ENCODE measurements around the gene SRGAP2C.
A peak's percentile ranks its signal among the peaks of the same experiment; 100 is the strongest.
"Not testable (repeated sequence)": the region's sequence is repeated elsewhere in the genome, so short reads cannot be mapped to it uniquely, and the experiment has no call there.

The SRGAP2C gene

DNA sequence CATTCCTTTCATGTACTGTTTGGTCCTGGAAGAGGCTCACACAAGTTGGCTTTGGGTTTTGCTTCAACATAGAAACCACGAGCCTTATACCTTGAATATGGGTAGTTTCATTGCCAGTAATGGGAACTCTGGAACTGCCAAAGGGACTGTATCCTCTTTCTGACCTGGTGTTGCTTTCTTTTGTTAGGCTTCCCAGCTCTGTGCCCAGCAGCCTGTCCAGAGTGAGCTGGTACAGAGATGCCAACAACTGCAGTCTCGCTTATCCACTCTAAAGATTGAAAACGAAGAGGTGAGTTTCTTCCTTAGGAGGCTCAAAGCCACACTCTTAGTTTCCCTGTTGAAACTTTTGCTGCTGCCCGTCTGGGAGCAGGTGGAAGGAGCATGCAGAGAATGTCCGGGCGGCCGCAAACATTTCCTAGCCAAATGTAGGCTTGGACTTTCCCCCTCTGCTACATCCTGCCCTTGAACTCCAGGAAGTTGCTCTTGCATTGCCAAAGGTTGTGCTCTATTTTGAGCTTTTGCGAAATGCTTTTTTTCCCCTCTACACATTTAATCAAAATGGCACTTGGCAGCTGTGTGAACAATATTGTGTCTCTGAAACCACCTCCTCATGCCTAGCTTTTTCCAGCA is 201.7 kb downstream of the SRGAP2C start:
- not testable (repeated sequence) for DNase-seq

DNA sequence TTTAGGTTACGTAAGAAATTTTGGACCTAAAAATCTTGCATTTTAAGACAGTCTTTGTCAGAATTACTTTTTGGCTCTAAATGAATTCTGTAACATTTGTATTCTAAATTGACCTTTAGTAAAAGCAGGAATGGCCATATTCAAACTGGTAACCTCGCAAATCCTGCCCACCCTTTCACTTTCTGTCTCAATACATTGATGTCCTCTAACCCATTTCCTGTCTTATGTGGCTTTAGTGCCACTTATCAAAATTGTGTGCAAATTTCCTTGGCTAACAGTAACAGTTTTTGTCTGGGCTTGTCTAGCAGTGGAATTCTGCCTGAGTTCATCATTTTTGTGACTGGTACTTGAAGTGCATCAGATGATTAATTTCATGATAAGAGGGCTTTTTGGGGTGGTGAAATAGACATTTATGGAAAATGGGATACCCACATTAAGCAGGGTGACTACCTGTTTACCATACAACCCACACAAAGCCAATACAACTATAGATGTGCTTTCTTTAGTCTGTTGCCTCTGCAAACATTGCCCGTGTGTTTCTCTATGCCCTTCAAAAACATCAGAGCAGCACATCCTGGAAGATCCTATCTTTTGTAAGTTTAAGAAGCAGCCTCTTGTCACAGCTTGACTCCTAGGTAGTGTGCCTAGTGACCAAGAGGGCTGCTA is 205.3 kb downstream of the SRGAP2C start:
- not testable (repeated sequence) for DNase-seq

DNA sequence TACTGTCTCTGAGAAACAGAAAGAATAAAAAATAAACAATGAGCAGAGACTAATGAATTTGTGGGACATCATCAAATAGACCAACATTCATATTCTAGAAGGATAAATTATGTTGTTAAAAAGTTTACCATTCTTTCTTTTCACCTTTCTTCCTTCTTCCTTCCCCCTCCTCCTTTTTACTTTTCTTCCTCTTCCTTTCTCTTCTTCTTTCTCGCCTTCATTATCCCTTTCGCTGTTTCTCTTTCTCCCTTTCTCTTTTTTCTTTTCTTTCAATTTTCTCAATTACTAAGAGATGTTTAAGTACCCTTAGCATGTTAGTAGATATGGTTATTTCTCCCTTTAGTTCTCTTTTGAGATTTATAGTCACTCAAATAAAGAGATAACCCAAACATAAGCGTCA is 207.4 kb downstream of the SRGAP2C start:
- not testable (repeated sequence) for DNase-seq

DNA sequence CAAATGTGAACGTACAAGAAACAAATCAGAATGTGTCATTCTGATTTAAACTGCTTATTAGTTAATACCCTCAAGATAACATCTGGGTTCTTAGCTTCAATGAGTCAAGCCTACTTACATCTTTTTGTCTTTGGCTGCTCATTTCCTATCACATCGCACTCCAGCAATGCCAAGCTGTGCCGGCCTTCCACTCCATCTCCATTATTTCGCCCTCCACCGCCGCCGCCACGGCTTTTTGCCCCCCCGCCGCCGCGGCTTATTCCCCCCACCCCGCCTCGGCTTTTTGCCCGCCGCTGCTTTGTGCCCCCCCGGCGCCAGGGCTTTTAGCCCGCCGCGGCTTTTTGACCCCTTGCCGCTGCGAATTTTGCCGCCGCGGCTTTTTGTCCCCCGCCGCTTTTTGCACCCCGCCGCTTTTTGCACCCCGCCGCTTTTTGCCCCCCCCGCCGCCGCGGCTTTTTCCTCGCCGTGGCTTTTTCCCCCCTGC is 211.0 kb downstream of the SRGAP2C start:
- DNase-seq = peak; percentile 56

DNA sequence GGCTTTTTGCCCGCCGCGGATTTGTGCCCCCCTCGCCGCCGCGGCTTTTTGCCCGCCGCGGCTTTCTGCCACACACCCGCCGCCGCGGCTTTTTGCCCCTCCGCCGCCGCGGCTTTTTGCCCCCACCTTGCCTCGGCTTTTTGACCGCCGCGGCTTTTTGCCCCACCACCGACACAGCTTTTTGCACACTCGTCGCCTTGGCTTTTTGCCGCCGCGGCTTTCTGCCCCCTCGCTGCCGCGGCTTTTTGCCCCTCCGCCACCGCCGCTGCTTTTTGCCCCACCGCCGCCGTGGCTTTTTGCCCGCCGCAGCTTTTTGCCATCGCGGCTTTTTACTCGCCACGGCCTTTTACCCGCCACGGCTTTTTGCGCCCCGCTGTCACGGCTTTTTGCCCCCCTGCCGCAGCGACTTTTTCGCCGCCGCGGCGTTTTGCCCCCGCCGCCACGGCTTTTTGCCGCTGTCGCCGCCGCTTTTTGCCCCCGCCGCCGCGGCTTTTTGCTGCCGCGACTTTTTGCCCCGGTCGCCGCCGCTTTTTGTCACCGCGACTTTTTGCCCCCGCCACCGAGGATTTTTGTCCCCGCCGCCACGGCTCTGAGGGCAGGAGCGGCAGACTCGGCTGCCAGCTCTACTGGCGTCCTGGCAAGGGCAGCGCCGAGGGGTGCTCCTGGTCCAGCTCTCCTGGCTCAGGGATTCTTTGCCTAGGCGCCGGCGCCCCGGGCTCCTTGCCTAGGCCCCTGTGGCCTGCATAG is 211.7 kb downstream of the SRGAP2C start:
- DNase-seq = peak; percentile 67

DNA sequence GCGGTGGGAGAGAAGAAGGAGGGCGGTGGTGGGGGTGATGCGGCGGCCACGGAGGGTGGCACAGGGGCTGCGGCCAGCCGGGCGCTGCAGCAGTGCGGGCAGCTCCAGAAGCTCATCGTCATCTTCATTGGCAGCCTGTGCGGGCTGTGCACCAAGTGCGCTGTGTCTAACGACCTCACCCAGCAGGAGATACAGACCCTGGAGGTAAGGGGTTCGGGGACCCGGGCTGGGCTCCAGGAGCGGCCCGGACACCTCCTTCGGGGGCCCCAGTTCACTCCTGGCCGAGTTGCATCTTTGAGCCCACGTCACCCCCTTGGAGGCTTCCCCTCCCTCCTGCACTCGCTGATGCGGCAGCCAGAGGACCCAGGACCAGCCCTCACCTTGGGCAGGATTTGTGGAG is 212.3 kb downstream of the SRGAP2C start:
- DNase-seq = not testable (repeated sequence)

DNA sequence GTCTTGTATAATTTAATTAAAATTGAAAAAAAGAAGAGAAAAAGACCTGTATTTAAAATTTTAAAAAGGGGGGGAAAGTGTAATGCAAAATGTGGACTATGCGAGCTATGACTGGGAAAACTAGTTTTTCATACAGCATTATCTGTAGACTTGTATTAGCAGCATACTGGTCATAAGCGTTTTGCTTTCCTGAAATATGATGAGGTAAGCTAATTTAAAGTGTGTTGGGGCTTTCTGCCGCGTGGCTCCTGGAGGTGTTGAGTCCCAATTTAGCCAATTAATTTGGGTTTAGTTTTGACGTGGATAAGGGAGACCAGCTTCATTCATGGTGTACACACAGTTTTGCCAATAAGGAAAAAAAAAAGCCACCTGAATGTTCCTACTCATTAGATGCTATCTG is 214.4 kb downstream of the SRGAP2C start:
- not testable (repeated sequence) for DNase-seq

DNA sequence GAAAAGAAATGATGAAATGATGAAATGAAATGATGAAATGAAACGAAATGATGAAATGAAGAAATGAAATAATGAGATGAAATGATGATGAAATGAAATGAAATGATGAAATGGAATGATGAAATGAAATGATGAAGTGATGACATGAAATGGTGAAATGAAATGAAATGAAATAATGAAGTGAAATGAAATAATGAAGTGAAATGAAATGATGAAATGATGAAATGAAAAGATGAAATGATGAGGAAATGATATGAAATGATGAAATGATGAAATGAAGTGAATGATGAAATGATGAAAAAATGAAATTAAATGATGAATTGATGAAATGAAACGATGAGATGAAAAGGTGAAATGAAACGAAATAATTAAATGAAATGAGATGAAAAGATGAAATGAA is 215.3 kb downstream of the SRGAP2C start:
- DNase-seq = not testable (repeated sequence)

DNA sequence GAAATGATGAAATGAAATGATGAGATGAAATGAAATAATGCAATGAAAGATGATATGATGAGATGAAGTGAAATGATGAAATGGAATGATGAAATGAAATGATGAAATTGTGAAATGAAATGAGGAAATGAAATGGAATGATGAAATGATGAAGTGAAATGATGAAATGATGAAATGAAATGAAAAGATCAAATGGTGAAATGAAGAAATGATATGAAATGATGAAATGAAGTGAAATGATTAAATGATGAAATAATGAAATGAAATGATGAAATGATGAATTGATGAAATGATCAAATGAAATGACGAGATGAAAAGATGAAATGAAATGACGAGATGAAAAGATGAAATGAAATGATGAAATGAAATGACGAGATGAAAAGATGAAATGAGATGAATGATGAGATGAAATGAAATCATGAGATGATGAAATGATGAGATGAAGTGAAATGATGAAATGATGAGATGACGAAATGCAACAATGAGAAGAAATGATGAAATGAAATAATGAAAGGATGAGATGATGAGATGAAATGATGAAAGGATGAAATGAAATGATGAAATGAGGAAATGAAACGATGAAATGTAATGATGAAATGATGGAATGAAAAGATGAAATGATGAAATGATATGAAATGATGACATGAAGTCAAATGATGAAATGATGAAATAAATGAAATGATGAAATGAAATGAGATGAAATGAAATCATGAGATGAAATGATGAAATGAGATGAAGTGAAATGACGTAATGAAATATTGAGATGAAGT is 216.0 kb downstream of the SRGAP2C start:
- not testable (repeated sequence) for DNase-seq

DNA sequence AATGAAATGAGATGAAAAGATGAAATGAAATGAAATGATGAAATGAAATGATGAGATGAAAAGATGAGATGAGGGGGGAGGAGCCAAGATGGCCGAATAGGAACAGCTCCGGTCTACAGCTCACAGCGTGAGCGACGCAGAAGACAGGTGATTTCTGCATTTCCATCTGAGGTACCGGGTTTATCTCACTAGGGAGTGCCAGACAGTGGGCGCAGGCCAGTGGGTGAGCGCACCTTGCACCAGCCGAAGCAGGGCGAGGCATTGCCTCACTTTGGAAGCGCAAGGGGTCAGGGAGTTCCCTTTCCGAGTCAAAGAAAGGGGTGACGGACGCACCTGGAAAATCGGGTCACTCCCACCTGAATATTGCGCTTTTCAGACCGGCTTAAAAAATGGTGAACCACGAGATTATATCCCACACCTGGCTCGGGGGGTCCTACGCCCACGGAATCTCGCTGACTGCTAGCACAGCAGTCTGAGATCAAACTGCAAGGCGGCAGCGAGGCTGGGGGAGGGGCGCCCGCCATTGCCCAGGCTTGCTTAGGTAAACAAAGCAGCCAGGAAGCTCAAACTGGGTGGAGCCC is 216.7 kb downstream of the SRGAP2C start:
- not testable (repeated sequence) for DNase-seq

DNA sequence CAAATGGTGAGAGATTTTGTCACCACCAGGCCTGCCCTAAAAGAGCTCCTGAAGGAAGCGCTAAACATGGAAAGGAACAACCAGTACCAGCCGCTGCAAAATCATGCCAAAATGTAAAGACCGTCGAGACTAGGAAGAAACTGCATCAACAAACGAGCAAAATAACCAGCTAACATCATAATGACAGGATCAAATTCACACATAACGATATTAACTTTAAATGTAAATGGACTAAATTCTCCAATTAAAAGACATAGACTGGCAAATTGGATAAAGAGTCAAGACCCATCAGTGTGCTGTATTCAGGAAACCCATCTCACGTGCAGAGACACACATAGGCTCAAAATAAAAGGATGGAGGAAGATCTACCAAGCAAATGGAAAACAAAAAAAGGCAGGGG is 218.5 kb downstream of the SRGAP2C start:
- DNase-seq = not testable (repeated sequence)

DNA sequence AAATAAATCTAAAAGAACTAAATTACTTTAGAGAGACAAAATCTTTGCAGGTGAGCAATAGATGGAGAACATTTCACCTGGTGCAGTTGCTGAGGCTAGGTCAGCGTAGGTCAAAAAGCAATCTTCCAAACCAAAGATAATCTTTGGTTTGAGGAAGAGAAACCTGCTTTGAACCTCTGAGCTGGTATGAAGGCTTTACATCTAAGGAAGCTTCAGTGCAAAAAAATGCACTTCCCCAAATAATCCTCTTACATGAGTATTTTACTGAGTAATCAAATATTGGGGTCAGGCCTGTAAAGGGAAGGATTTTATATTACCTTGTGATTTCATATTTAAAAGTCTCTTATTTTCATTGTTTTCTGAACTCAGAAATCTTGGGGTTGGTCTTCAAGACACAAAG is 223.6 kb downstream of the SRGAP2C start:
- DNase-seq = no peak

DNA sequence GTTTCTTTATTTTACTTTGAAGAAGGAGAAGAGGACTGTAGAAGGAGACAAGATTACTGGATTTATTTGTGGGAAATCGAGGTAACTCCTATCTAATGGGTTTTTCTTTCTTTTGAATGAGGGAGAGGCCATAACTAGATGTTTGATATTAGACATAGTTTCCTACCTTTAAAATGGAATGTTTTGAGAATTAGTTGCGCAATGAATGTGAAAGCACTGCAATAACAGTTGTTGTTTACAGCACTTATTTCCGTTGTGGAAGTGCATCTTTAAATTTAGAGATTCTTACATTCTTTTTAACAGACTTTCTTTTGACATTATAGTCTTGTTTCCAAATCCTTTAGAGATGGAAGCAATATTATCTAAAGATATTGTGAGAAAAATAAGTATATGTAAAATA is 229.0 kb downstream of the SRGAP2C start:
- no peak for DNase-seq

DNA sequence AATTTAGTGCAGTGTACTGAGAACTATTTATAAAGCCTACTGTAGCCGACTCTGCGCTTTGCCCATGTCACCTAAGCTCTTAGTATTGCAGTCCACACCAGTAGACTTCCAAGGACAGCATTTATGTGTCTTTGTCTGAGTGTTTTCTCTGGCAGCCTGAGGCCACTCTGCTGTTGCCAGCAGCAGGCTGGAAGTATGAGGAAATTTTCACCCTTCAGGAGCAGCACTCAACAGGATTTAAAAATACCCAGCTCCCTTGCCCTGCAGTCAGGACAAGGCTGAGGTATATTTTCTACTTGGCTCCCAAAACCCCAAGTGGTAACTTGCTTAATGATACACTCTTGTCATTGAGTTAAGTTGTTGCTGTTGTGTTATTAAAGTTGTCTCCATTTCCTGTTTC is 230.1 kb downstream of the SRGAP2C start:
- DNase-seq = no peak

DNA sequence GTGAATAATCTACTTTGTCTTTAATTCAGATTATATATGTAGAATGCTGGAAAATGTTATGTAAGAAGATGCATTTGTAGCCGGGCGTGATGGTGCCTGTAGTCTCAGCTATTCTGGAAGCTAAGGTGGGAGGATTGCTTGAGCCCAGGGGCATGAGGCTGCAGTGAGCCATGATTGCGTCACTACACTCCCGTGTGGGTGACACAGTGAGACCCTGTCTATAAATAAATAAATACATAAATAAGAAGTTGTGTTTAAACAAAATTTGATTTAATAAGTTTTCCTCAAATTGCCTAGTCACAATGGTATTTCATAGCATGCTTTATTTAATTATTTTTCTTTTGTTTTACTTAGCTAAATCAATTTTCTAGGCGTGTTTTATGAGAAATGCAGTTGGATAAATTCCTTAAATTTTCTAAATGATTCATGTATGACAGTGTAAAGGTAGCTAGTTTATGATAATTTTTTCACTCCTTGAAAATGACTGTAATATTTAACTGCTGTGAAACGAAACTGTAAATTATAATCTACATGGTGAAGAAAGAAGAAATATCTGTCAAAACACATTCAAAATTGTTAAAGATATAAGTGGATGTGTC is 232.6 kb downstream of the SRGAP2C start:
- DNase-seq = no peak

DNA sequence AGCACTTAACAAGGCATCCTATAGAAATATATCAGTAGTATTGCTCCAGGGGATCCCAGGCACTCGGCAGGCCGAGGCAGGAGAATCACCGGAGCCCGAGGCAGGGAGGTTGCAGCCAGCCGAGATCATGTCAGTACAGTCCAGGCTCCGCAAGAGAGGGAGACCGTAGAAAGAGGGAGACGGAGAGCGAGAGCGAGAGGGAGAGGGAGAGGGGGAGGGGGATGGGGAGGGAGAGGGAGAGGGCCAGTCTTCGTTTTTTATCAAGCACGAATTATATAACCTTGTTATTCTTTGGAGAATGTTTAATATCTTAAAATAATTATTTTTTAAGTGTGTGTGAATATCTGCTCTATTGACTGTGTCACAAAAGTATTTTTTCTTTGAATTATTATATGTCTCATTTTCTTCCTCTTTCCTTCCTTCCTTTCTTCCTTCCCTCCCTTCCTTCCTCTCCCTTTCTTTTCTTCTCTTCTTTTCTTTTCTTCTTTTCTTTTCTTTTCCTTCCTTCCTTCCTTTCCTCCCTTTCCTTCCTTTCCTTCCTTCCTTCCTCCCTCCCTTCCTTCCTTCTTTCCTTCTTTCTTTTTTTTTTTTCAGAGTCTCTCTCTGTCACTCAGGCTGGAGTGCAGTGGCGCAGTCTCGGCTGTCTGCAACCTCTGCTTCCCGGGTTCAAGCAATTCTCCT is 233.7 kb downstream of the SRGAP2C start:
- no peak for DNase-seq

DNA sequence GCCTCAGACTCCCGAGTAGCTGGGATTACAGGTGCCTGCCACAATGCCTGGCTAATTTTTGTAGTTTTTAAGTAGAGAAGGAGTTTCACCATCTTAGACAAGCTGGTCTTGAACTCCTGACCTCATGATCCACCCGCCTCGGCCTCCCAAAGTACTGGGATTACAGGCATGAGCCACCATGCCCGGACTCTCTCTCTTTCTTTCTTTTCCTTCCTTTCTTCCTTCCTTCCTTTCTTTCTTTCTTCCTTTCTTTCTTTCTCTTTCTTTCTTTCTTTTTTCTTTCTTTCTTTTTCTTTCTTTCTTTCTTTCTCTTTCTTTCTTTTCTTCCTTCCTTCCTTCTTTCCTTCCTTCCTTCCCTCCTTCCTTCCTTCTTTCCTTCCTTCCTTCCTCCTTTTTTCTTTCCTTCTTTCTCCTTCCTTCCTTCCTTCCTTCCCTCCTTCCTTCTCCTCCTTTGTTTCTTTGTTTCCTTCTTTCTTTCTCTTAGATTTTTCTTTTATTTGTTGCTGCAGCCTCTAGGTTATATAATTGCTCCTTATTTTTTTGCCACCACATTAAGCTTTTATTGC is 234.4 kb downstream of the SRGAP2C start:
- DNase-seq = not testable (repeated sequence)

DNA sequence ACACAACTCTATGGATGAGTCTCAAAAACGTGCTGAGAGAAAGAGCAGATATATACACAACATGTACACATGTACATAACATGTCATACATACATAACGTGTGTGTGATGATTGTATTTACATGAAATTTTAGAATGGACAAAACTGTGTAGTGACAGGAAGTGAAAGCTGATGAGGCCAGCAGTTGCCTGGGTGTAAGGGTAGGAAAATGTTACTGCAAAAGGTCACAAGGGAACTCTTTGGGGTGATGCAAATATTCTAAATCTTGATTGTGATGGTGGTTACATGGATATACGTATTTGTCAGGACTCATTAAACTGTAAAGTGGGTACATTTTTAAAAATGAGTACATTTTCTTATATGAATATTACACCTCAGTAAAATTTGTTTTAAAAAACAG is 236.7 kb downstream of the SRGAP2C start:
- not testable (repeated sequence) for DNase-seq

DNA sequence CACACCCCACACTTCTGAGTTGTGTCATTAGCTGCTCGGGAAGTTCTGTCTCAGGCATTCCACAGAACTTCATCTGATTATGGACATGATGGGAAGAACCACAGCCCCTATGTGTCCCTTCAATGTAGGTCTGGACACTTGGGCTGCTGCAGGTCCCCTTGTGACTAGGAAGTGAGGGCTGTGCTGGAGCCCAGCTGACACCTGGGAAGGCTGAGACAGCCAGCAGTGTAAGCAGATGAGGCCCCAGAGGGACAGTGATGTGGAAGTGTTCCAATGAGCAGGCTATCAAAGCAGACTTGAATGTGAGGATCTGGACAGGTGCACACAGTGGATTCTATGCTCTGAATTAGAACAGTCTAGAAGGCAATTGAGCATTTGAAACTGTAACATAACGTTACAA is 239.2 kb downstream of the SRGAP2C start:
- DNase-seq = not testable (repeated sequence)

DNA sequence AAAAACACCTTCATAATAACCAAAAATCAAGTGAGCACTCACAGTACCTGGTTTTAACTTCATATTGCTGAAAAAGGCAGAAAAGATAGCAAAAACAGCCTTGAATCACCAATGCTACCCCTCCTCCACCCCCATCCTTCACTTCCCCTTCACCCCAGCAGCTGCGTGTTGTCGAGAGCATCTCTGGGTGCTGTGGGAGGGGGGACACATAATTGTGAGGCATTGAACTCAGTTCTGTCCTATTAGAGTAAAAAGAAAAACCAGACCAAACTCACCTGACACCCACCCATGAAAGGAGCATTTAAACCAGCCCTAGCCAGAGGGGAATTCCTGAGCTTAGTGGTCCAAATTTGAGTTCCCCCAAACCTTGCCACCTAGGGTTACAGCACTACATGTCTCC is 248.7 kb downstream of the SRGAP2C start:
- DNase-seq = not testable (repeated sequence)

DNA sequence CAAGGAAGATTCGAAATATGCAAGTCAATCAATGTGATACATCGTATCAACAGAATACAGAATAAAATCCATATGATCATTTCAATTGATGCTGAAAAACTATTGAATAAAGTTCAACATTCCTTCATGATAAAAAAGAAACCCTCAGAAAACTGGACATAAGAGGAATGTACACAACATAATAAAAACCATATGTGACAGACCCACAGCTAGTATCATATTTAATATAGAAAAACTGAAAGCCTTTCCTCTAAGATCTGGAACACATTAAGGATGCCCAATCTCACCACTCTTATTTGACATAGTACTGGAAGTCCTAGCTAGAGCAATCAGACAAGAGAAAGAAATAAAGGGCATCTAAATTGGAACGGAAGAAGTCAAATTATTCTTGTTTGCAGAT is 254.1 kb downstream of the SRGAP2C start:
- not testable (repeated sequence) for DNase-seq

Measured in activated CD8-positive, alpha-beta memory T cell treated with anti-CD3 and anti-CD28 coated beads for 24 hours (primary cell).